ENCODE results near the gene SYT2. TPM values are rescaled to one million over a fixed set of nuclear protein-coding genes. Genes with fewer than 3 reads are reported as not detected.

SYT2 gene
- total RNA-seq, 4 donors from 2014 or later: 0.28 TPM; not detected in 3

- H3K36me3 ChIP-seq: no peaks in the 10 kb centered on the region
- no peaks in the 10 kb centered on the region for H3K4me1 ChIP-seq
- DNase-seq: no peak
- H3K27me3 ChIP-seq: no peaks in the 10 kb centered on the region
- no peaks in the 10 kb centered on the region for H3K9me3 ChIP-seq
- no peak for TF ChIP-seq CTCF (IDR thresholded peaks at IDR 0.05)
- no peak for TF ChIP-seq POLR2A (IDR thresholded peaks at IDR 0.05)
- H3K27ac ChIP-seq: no peak overlapping the region
- no peak overlapping the region for H3K4me3 ChIP-seq
Observed at GRCh38 chr1:202687798-202688197, 22.5 kb downstream of the SYT2 start.

GRCh38 chr1:202687370-202687769 is 22.9 kb downstream of the SYT2 start:
- H3K9me3 ChIP-seq: no peaks in the 10 kb centered on the region
- DNase-seq: no peak
- no peaks in the 10 kb centered on the region for H3K27me3 ChIP-seq
- no peaks in the 10 kb centered on the region for H3K4me1 ChIP-seq
- H3K4me3 ChIP-seq: no peak overlapping the region
- no peak overlapping the region for H3K27ac ChIP-seq
- H3K36me3 ChIP-seq: no peaks in the 10 kb centered on the region
- TF ChIP-seq POLR2A (IDR thresholded peaks at IDR 0.05) (no peak), CTCF (IDR thresholded peaks at IDR 0.05) (no peak)

GRCh38 chr1:202685641-202686040 is 24.6 kb downstream of the SYT2 start:
- H3K4me3 ChIP-seq: no peak overlapping the region
- no peaks in the 10 kb centered on the region for H3K36me3 ChIP-seq
- no peak for DNase-seq
- H3K27me3 ChIP-seq: no peaks in the 10 kb centered on the region
- H3K9me3 ChIP-seq: no peaks in the 10 kb centered on the region
- TF ChIP-seq POLR2A (IDR thresholded peaks at IDR 0.05): no peak
- TF ChIP-seq CTCF (IDR thresholded peaks at IDR 0.05): no peak
- H3K4me1 ChIP-seq: no peaks in the 10 kb centered on the region
- no peak overlapping the region for H3K27ac ChIP-seq

- TF ChIP-seq POLR2A (IDR thresholded peaks at IDR 0.05) (no peak), CTCF (IDR thresholded peaks at IDR 0.05) (no peak)
- Histone ChIP-seq H3K27ac (no peak overlapping the region), H3K36me3 (no peaks in the 10 kb centered on the region), H3K27me3 (no peaks in the 10 kb centered on the region), H3K4me3 (no peak overlapping the region), H3K9me3 (no peaks in the 10 kb centered on the region), H3K4me1 (no peaks in the 10 kb centered on the region)
- DNase-seq: no peak
Observed at GRCh38 chr1:202684716-202685115, 25.5 kb downstream of the SYT2 start.

GRCh38 chr1:202683029-202683428 is 27.2 kb downstream of the SYT2 start:
- Histone ChIP-seq H3K4me1 (no peaks in the 10 kb centered on the region), H3K27me3 (no peaks in the 10 kb centered on the region), H3K9me3 (no peaks in the 10 kb centered on the region), H3K4me3 (no peak overlapping the region), H3K36me3 (no peaks in the 10 kb centered on the region), H3K27ac (no peak overlapping the region)
- no peak for TF ChIP-seq CTCF (IDR thresholded peaks at IDR 0.05)
- DNase-seq: no peak

- no peak overlapping the region for H3K27ac ChIP-seq
- H3K27me3 ChIP-seq: no peaks in the 10 kb centered on the region
- no peaks in the 10 kb centered on the region for H3K9me3 ChIP-seq
- no peaks in the 10 kb centered on the region for H3K4me1 ChIP-seq
- DNase-seq: no peak
- TF ChIP-seq POLR2A (IDR thresholded peaks at IDR 0.05) (no peak), CTCF (IDR thresholded peaks at IDR 0.05) (no peak)
- H3K36me3 ChIP-seq: no peaks in the 10 kb centered on the region
- no peak overlapping the region for H3K4me3 ChIP-seq
Observed at GRCh38 chr1:202682477-202682876, 27.8 kb downstream of the SYT2 start.

Measured in Peyer's patch (tissue), 4 donors.